Anterior cingulate cortex (tissue), 58 donors: ENCODE data around the gene FAF1.
A peak's percentile ranks its signal among the peaks of the same experiment; 100 is the strongest.
"Not testable (repeated sequence)": the region's sequence is repeated elsewhere in the genome, so short reads cannot be mapped to it uniquely, and the experiment has no call there.

Experiments used
- DNase-seq, 58 donors: peaks; one replicate each; lab custom pipeline; 2025; lab: John Stamatoyannopoulos, UW

The FAF1 gene

DNA sequence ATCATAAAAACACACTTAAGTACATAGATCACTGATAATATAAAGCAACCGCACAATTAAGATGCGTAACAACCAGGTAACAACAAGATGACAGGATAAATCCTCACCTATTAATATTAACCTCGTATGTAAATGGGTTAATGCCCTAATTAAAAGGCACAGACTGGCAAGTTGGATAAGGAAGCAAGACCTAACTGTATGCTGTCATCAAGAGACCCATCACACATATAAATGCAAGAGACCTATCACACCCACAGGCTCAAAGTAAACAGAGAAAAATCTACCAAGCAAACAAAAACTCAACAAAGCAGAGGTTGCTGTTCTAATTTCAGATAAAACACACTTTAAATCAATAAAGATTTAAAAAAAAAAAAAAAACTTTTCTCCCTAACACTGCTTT is 151.8 kb downstream of the FAF1 start:
- no peak for DNase-seq

DNA sequence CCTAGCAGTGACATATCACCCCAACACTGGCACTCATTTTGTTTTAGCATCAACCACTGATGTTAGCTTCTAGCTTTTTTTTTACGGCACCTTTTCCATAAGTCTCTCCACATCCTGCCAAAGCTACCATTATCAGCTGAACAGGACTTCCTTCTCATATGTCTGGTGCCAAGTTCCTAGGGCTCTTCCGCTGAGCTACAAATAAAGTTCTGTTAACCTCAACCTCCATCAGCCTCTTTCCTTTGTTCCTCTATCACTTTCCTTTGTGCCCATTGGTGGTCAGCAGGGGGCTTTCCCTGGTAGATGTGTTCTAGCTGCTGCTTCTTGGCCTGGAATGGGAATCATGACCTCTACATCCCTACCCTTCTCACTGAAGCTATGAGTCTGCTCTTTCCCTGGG is 163.8 kb downstream of the FAF1 start:
- DNase-seq: no peak

DNA sequence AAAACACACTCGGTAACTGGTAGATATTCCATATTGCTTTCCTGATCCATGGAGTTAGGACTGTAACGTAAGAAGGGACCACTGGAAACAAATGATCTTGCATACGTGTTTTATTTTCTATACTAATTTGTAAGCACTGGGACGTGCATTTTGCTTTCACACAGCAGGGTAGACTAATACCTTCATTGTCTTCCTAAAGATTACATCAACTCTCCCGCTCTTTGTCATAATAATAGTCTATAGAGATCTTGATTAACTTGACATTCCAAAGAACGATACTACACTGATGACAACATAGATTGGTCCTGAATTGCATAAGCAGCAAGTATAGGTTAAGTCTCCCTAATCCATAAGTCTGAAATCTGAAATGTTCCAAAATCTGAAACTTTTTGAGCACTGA is 166.5 kb downstream of the FAF1 start:
- DNase-seq: no peak

DNA sequence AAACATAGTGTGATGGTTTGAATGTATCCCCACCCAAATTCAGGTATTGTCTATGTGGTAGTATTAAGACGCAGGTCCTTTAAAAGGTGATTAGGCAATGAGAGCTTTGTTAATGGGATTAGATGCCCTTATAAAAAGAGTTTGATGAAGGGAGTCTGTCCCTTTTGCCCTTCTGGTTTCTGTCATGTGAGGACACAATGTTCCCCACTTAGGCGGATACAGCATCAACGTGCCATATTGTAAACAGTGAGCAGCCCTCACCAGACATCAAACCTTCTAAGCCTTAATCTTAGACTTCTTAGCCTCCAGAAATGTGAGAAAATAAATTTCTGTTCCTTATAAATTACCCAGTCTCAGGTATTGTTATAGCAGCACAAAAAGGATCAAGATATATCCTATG is 172.8 kb downstream of the FAF1 start:
- no peak for DNase-seq

DNA sequence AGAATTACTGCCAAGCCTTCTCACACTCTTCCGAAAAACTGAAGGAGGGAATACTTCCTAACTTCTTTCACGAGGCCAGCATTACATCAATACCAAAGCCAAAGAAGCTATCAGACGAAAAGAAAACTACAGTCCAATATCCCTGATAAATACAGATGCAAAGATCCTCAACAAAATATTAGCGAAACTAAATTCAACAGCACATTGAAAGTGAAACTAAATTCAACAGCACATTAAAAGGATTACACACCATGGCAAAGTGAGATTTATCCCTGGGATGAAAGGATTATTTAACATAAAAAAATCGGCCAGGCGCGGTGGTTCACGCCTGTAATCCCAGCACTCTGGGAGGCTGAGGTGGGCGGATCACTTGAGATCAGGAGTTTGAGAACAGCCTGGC is 176.8 kb downstream of the FAF1 start:
- DNase-seq: no peak

GRCh38 chr1:50780797-50781196 is 179.3 kb downstream of the FAF1 start:
- no peak for DNase-seq

DNA sequence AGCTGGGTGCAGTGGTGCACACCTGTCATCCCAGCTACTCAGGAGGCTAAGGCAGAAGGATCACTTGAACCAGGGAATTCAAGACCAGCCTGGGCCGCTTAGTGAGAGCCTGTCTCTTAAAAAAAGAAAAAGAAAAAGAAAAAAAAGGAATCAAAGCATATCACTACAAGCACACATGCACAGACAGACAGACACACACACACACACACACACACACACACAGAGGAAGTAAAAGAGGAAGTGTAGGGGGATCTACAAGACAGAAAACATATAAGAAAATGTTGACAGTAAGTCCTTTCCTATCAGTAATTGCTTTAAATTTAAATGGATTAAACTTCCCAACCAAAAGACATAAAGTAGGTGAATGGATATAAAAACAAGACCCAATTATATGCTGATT is 180.3 kb downstream of the FAF1 start:
- no peak for DNase-seq

DNA sequence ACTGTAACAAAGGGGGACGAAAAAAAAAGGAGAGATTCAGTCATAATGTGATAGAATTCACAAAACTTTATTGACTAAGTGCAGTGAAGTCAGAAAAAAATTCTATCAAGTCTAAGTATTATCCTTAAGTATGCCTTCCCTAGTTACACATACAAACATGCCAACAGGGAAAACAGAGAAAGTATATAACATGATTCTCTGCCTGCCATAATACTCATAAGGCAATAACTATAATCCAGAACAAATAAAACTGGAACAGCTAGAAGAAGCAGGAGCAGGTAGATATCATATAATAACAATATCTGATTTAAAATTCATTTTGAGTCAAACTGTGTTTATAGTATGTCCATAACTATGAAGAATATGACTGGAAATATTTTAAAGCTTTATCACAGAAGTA is 184.3 kb downstream of the FAF1 start:
- no peak for DNase-seq

- peak in 4 of 58 donors; percentile 0 to 48 (median 8) for DNase-seq
Observed at GRCh38 chr1:50774759-50775351, 185.2 kb downstream of the FAF1 start.

DNA sequence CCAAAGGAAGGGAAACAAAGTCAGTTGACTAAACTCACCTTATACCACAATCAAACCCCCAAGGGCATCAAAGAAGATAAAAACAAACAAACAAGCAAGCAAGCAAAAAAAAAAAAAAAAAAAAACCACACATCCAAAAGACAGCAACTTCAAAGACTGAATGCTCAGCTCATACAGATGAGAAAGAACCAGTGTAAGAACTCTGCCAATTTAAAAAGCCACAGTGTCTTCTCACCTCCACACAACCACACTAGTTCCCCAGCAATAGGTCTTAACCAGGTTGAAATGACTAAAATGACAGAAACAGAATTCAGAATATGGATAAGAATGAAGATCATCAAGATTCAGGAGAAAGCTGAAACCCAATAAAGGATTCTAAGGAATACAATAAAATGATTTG is 193.4 kb downstream of the FAF1 start:
- no peak for DNase-seq

GRCh38 chr1:50756543-50756942 is 203.5 kb downstream of the FAF1 start:
- DNase-seq: not testable (repeated sequence)

- DNase-seq: not testable (repeated sequence)
Observed at GRCh38 chr1:50754764-50755163, 205.3 kb downstream of the FAF1 start.

DNA sequence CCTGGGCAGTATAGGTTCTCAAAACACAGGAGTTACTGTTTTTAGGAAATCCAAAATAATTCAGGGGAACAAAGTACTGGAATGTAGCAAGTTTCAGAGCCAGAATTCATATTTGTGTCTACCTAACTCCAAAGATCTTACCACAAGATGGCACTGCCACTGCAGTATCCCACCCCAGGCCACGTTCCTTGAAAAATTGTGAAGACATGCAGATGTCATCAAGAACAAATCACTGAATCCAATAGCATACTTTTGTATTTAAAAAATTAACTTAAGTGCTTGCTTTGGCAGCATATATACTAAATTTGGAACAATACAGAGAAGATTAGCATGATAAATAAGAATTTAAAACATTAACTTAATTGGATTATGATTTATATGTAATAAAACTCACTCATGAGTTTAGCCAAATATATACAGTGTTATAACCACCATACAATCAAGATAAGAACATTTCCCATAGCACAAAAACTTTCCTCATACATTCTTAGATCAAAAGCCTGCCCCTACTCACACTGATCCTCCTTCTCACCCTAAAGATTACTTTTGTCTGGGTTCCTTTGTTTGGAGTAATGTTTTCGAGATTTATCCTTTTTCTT is 209.9 kb downstream of the FAF1 start:
- DNase-seq: peak in 16 of 58 donors; percentile 0 to 44 (median 4)

GRCh38 chr1:50747394-50747793 is 212.7 kb downstream of the FAF1 start:
- no peak for DNase-seq

- no peak for DNase-seq
Observed at GRCh38 chr1:50742523-50742922, 217.5 kb downstream of the FAF1 start.

DNA sequence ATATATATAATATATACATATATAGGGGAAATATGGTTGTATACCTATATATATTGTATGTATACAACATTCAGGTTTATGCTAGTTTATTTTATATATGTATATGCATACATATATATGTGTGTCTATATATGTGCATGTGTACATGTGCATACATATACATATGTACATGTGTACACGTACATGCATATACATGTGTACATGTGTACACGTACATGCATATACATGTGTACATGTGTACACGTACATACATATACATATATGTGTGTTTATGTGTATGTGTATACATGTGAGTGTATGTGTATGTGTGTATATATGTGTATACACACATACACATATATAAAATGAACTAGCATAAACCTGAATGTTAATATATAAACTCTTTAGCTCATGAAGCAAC is 220.9 kb downstream of the FAF1 start:
- DNase-seq: no peak

GRCh38 chr1:50735443-50735842 is 224.6 kb downstream of the FAF1 start:
- no peak for DNase-seq

GRCh38 chr1:50727578-50727977 is 232.5 kb downstream of the FAF1 start:
- not testable (repeated sequence) for DNase-seq

DNA sequence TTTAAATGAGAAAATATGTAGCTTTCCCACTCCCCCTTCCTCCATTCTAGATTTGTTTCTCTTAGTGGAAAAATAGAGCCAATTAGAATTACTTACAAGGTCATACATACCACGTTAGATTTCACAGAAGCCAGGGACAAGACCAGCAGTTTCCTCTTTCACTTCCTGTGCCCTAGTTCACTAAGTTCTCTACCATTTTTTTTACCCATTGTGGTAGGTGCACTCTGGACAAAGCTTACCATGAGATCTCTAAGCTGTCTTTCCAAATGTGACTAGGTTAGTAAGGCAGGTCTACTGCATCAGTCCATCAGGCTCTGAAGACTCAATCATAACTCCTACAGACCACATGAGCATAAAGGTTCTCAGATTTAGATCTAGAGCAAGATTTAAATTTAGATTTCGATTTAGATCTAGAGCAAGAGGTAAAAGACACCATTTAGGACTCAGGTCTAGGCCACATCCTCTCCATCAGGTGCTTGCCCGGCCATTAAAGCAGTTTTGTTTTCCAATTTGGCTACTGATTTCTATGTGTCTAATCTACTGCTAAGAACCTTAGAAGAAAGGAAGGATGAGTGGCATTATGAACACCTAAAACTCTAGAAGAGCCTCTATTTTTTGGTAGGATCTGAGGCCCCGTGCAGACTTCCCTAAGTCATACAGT is 235.3 kb downstream of the FAF1 start:
- DNase-seq: no peak

GRCh38 chr1:50720457-50721053 is 239.5 kb downstream of the FAF1 start:
- DNase-seq: no peak

DNA sequence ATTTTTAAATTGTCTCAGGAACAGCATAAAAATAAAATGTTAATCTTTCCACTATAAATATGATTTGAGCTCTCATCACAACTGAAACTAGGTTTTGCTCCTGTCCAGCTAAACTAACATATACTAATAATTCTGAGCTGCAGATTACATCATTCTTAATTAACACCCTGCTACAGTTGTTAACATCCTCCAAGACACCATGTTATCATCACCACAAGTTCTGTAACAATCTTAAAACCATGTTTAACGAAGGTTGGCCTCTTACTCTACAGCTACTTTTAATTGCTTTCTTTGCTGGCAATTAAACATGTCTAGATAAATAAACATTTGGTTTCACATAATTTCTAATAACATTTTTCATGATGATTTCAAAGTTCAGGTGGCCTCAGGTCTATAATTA is 240.9 kb downstream of the FAF1 start:
- no peak for DNase-seq

- DNase-seq: no peak
Observed at GRCh38 chr1:50717327-50717726, 242.7 kb downstream of the FAF1 start.
